HCT116 (cell line): ENCODE data around the gene AGAP1. TPM values are rescaled to one million over a fixed set of nuclear protein-coding genes. Genes with fewer than 3 reads are reported as not detected.

Source experiments
- ATAC-seq: fragments of 200-7000 bp; cut with Tn5 transposase; 2 replicates; pipeline ENCODE4 v1.9.1; 2020; ENCODE audit warnings: mild to moderate bottlenecking, moderate library complexity
- BruUV-seq: library from RNA; stranded (reverse); fragments of 400-500 nt; replicated peaks from 2 replicates; lab custom pipeline; 2021; lab: Mats Ljungman, UMichigan
- CTCF ChIA-PET: fragments of 300-600 bp; sonication (Branson Sonifier 250); formaldehyde crosslinking; loops from one replicate; lab custom pipeline; 2021; ENCODE audit warnings: antibody characterized with exemption; lab: Charles Lee
- POLR2A ChIA-PET: fragments of 300-600, 350-600 bp; sonication (Branson Sonifier 250); formaldehyde crosslinking; loops from one replicate; lab custom pipeline; 2021; ENCODE audit warnings: antibody characterized with exemption; lab: Charles Lee
- RAD21 ChIA-PET, 2 experiments: fragments of 300-600 bp; sonication (Branson Sonifier 250); formaldehyde crosslinking; loops; one replicate each; lab custom pipeline; 2023; ENCODE audit warnings: low total read pairs in 2 of 2; ENCODE audit not compliant: uncharacterized antibody in 2 of 2, unreplicated experiment in 2 of 2, low non-redundant PET in 1 of 2; lab: Charles Lee
- DNase-seq: peaks from one replicate; pipeline ENCODE4 v3.0.0-alpha.2; 2010; ENCODE audit warnings: low read depth, low spot score
- H2AFZ ChIP-seq: fragments of 200-600 bp; shearing (Covaris generic), sonication (generic); 2 replicates; pipeline ENCODE4 v1.6.1; 2017; ENCODE audit warnings: low read depth, mixed run types, mixed read lengths, antibody characterized with exemption, low read length; ENCODE audit not compliant: poor library complexity, severe bottlenecking
- H3K27ac ChIP-seq: 2 replicates; pipeline ENCODE4 v1.5.1; 2012; ENCODE audit warnings: low read depth, low read length
- H3K27me3 ChIP-seq: fragments of 200-600 bp; sonication (generic); 2 replicates; pipeline ENCODE4 v1.6.1; 2016; ENCODE audit warnings: mixed run types, low read length, mixed read lengths; ENCODE audit not compliant: insufficient read depth
- H3K36me3 ChIP-seq, 2 experiments: fragments of 200-500 bp in 1 of 2; fragments of 200-600 bp in 1 of 2; sonication (Bioruptor generic) in 1 of 2; sonication (generic) in 1 of 2; 2 replicates each; pipeline versions ENCODE4 v1.5.1 to v1.6.1; 2014 to 2016; ENCODE audit warnings: low read length in 2 of 2, inconsistent platforms in 1 of 2, mixed read lengths in 1 of 2, mixed run types in 1 of 2; ENCODE audit not compliant: insufficient read depth in 2 of 2, control insufficient read depth in 1 of 2
- H3K4me1 ChIP-seq, 2 experiments: fragments of 200-600 bp in 1 of 2; sonication (generic) in 1 of 2; 2 replicates each; pipeline versions ENCODE4 v1.5.1 to v1.6.1; 2012 to 2017; ENCODE audit warnings: low read length in 2 of 2, inconsistent platforms in 1 of 2, mild to moderate bottlenecking in 1 of 2, mixed read lengths in 1 of 2, mixed run types in 1 of 2, moderate library complexity in 1 of 2; ENCODE audit not compliant: insufficient read depth in 2 of 2, control insufficient read depth in 1 of 2
- H3K4me2 ChIP-seq: fragments of 200-600 bp; sonication (generic); 2 replicates; pipeline ENCODE4 v1.6.1; 2017; ENCODE audit warnings: mixed run types, low read length, mixed read lengths
- H3K4me3 ChIP-seq, 2 experiments: fragments of 200-600 bp in 1 of 2; sonication (generic) in 1 of 2; replicated peaks in 1 of 2; 2 replicates each; pipeline ENCODE4 v1.5.1; 2011 to 2016; ENCODE audit warnings: low read length in 2 of 2, control low read depth in 1 of 2, low read depth in 1 of 2, mild to moderate bottlenecking in 1 of 2, mixed read lengths in 1 of 2, mixed run types in 1 of 2
- H3K79me2 ChIP-seq: fragments of 200-600 bp; sonication (generic); 2 replicates; pipeline ENCODE4 v1.6.1; 2017; ENCODE audit warnings: mild to moderate bottlenecking, mixed run types, low read length, moderate library complexity, mixed read lengths; ENCODE audit not compliant: insufficient read depth
- H3K9ac ChIP-seq: fragments of 200-600 bp; sonication (generic); 2 replicates; pipeline ENCODE4 v1.6.1; 2016; ENCODE audit warnings: low read length, mixed read lengths
- H3K9me2 ChIP-seq: fragments of 200-600 bp; sonication (generic), shearing (Covaris generic); 2 replicates; pipeline ENCODE4 v1.6.1; 2017; ENCODE audit warnings: mixed run types, mild to moderate bottlenecking, moderate library complexity; ENCODE audit not compliant: insufficient read depth
- H3K9me3 ChIP-seq, 2 experiments: fragments of 200-500 bp in 1 of 2; fragments of 200-600 bp in 1 of 2; sonication (Bioruptor generic) in 1 of 2; sonication (generic) in 1 of 2; 2 replicates each; pipeline ENCODE4 v1.6.1; 2014 to 2017; ENCODE audit warnings: low read length in 2 of 2, mixed read lengths in 2 of 2, inconsistent platforms in 1 of 2, low read depth in 1 of 2, mild to moderate bottlenecking in 1 of 2, mixed run types in 1 of 2, moderate library complexity in 1 of 2; ENCODE audit not compliant: control insufficient read depth in 1 of 2, insufficient read depth in 1 of 2
- H4K20me1 ChIP-seq: fragments of 200-600 bp; sonication (generic), shearing (Covaris generic); 2 replicates; pipeline ENCODE4 v1.6.1; 2017; ENCODE audit warnings: mixed run types, mild to moderate bottlenecking, moderate library complexity; ENCODE audit not compliant: insufficient read depth
- CTCF ChIP-seq, 3 experiments: fragments of 200-600 bp in 1 of 3; sonication (generic) in 1 of 3; IDR thresholded peaks in 2 of 3; conservative IDR thresholded peaks in 1 of 3; 2 replicates each; pipeline ENCODE4 v1.5.1; 2012 to 2017; ENCODE audit warnings: low read depth in 2 of 3, low read length in 2 of 3, antibody characterized with exemption in 1 of 3, borderline replicate concordance in 1 of 3, control low read depth in 1 of 3, mild to moderate bottlenecking in 1 of 3, mixed read lengths in 1 of 3, mixed run types in 1 of 3, moderate library complexity in 1 of 3; ENCODE audit not compliant: insufficient read depth in 1 of 3
- EZH2 ChIP-seq: fragments of 200-600 bp; sonication (generic); IDR thresholded peaks from 2 replicates; pipeline ENCODE4 v1.6.1; 2017; ENCODE audit warnings: antibody characterized with exemption, mixed run types
- EZH2phosphoT487 ChIP-seq: fragments of 200-600 bp; IDR thresholded peaks from 2 replicates; pipeline ENCODE4 v1.6.1; 2018; ENCODE audit warnings: antibody characterized with exemption, borderline replicate concordance
- POLR2A ChIP-seq: IDR thresholded peaks from 2 replicates; pipeline ENCODE4 v1.7.0; 2011; ENCODE audit warnings: borderline replicate concordance; ENCODE audit not compliant: insufficient read depth, insufficient read length; ENCODE audit errors: extremely low read depth
- POLR2AphosphoS5 ChIP-seq: IDR thresholded peaks from 2 replicates; pipeline ENCODE4 v1.6.1; 2011; ENCODE audit warnings: mild to moderate bottlenecking, low read depth, low read length, moderate library complexity
- RAD21 ChIP-seq: IDR thresholded peaks from 2 replicates; pipeline ENCODE4 v1.6.1; 2012; ENCODE audit warnings: low read depth, mild to moderate bottlenecking
- SIN3A ChIP-seq: IDR thresholded peaks from 2 replicates; pipeline ENCODE4 v1.6.1; 2012; ENCODE audit warnings: low read depth
- SP1 ChIP-seq: IDR thresholded peaks from 2 replicates; pipeline ENCODE4 v1.6.1; 2012; ENCODE audit warnings: low read depth
- YY1 ChIP-seq: IDR thresholded peaks from 2 replicates; pipeline ENCODE4 v1.6.1; 2011; ENCODE audit warnings: low read length, low read depth, moderate library complexity, mild to moderate bottlenecking; ENCODE audit not compliant: insufficient replicate concordance; ENCODE audit errors: extremely low read depth
- ZFX ChIP-seq: fragments of 450-650 bp; IDR thresholded peaks from 2 replicates; pipeline ENCODE4 v1.6.1; 2017
- intact Hi-C: fragments of 100-400 bp; cut with micrococcal nuclease; formaldehyde crosslinking; loops from 2 replicates; pipeline ENCODE4 v1.10.0; 2022
- total RNA-seq: library from RNA; stranded (reverse); gene quantifications from one replicate; pipeline ENCODE4 v1.2.1, GENCODE V29; 2021; ENCODE audit not compliant: unreplicated experiment
- TF ChIP-seq, protein P1 (sequence below): IDR thresholded peaks from 2 replicates; pipeline ENCODE4 v1.6.1; 2012; ENCODE audit warnings: low read depth
- TF ChIP-seq, protein P2 (sequence below): IDR thresholded peaks from 2 replicates; pipeline ENCODE4 v1.6.1; 2012
- TF ChIP-seq, protein P3 (sequence below): IDR thresholded peaks from 2 replicates; pipeline ENCODE4 v1.6.1; 2011; ENCODE audit warnings: mild to moderate bottlenecking, low read length, moderate library complexity; ENCODE audit not compliant: insufficient replicate concordance; ENCODE audit errors: extremely low read depth

AGAP1 gene
- total RNA-seq, 1 experiment from 2014 or later: 43.8 TPM

DNA sequence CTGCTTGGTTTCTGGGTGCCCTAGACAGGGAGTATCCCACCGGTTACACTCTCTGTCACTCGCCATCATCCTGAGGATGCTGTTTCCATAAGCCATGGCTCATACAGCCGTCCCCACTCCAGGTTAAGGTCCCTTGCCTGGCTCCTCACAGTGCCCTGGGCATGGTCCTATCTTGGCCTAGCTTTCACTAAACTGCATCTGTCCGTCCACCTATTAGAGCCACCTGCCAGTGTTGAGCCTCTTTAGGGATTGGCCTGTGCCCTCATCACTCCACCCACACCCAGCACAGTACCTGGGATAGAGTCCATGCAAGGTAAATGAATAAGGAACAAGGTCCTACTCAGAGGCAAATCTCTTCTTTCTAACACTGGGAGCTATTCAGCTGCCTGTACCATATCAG lies 354.2 kb downstream of the AGAP1 start:
- H3K79me2 ChIP-seq: no peaks in the 10 kb centered on the region
- ChIA-PET RAD21 (no interaction called here), CTCF (no interaction called here), POLR2A (no interaction called here)
- ATAC-seq: peak; percentile 50; the same call in 1 of the 2 replicates
- no peak overlapping the region for H3K4me3 ChIP-seq
- H3K9me2 ChIP-seq: no peaks in the 10 kb centered on the region
- no peaks in the 10 kb centered on the region for H3K27me3 ChIP-seq
- no peak for DNase-seq
- no peak overlapping the region for H3K4me2 ChIP-seq
- no TSS peak for BruUV-seq
- no peak overlapping the region for H3K27ac ChIP-seq
- no peak overlapping the region for H3K9ac ChIP-seq
- no peaks in the 10 kb centered on the region for H3K9me3 ChIP-seq
- H4K20me1 ChIP-seq: no peaks in the 10 kb centered on the region
- no peaks in the 10 kb centered on the region for H3K36me3 ChIP-seq
- no peak overlapping the region for H2AFZ ChIP-seq
- TF ChIP-seq EZH2phosphoT487: no peak
- no peak for TF ChIP-seq EZH2
- no peak for TF ChIP-seq ZFX
- TF ChIP-seq, protein P1, sequence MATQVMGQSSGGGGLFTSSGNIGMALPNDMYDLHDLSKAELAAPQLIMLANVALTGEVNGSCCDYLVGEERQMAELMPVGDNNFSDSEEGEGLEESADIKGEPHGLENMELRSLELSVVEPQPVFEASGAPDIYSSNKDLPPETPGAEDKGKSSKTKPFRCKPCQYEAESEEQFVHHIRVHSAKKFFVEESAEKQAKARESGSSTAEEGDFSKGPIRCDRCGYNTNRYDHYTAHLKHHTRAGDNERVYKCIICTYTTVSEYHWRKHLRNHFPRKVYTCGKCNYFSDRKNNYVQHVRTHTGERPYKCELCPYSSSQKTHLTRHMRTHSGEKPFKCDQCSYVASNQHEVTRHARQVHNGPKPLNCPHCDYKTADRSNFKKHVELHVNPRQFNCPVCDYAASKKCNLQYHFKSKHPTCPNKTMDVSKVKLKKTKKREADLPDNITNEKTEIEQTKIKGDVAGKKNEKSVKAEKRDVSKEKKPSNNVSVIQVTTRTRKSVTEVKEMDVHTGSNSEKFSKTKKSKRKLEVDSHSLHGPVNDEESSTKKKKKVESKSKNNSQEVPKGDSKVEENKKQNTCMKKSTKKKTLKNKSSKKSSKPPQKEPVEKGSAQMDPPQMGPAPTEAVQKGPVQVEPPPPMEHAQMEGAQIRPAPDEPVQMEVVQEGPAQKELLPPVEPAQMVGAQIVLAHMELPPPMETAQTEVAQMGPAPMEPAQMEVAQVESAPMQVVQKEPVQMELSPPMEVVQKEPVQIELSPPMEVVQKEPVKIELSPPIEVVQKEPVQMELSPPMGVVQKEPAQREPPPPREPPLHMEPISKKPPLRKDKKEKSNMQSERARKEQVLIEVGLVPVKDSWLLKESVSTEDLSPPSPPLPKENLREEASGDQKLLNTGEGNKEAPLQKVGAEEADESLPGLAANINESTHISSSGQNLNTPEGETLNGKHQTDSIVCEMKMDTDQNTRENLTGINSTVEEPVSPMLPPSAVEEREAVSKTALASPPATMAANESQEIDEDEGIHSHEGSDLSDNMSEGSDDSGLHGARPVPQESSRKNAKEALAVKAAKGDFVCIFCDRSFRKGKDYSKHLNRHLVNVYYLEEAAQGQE: no peak
- TF ChIP-seq RAD21: no peak
- TF ChIP-seq YY1: no peak
- TF ChIP-seq SIN3A: no peak
- no peak for TF ChIP-seq POLR2A
- TF ChIP-seq CTCF (IDR thresholded peaks at IDR 0.05 in 2 of 3, conservative IDR thresholded peaks at IDR 0.05 in 1 of 3; ENCODE audit: borderline replicate concordance in 1 of 3, insufficient read depth in 1 of 3, low read depth in 2 of 3, low read length in 2 of 3): no peak
- no peak for TF ChIP-seq POLR2AphosphoS5
- no peak for TF ChIP-seq SP1
- TF ChIP-seq, protein P2, sequence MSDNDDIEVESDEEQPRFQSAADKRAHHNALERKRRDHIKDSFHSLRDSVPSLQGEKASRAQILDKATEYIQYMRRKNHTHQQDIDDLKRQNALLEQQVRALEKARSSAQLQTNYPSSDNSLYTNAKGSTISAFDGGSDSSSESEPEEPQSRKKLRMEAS: no peak
- TF ChIP-seq, protein P3, sequence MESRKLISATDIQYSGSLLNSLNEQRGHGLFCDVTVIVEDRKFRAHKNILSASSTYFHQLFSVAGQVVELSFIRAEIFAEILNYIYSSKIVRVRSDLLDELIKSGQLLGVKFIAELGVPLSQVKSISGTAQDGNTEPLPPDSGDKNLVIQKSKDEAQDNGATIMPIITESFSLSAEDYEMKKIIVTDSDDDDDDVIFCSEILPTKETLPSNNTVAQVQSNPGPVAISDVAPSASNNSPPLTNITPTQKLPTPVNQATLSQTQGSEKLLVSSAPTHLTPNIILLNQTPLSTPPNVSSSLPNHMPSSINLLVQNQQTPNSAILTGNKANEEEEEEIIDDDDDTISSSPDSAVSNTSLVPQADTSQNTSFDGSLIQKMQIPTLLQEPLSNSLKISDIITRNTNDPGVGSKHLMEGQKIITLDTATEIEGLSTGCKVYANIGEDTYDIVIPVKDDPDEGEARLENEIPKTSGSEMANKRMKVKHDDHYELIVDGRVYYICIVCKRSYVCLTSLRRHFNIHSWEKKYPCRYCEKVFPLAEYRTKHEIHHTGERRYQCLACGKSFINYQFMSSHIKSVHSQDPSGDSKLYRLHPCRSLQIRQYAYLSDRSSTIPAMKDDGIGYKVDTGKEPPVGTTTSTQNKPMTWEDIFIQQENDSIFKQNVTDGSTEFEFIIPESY: no peak
- intact Hi-C loops: no loop called here
- no peaks in the 10 kb centered on the region for H3K4me1 ChIP-seq
